GM10266 (cell line): ENCODE measurements around the gene CDKN1C.
A peak's percentile ranks its signal among the peaks of the same experiment; 100 is the strongest.

Source experiments
- DNase-seq: peaks from one replicate; pipeline ENCODE4 v3.0.0; 2012; ENCODE audit errors: extremely low spot score
- CTCF ChIP-seq: IDR thresholded peaks from 2 replicates; pipeline ENCODE4 v1.5.1; 2012; ENCODE audit warnings: mild to moderate bottlenecking, low read depth; ENCODE audit not compliant: control insufficient read depth, insufficient read depth; ENCODE audit errors: missing control alignments

Gene CDKN1C

GRCh38 chr11:2885678-2886081, at the start of gene CDKN1C:
CDKN1C (minus strand) TSS chr11:2885775; CDS start chr11:2885456, 319 bp downstream.
- DNase-seq: peak; percentile 98
- TF ChIP-seq CTCF: no peak

GRCh38 chr11:2934611-2935239, 49.1 kb upstream of the CDKN1C start:
- DNase-seq: no peak
- TF ChIP-seq CTCF: no peak

- no peak for DNase-seq
- no peak for TF ChIP-seq CTCF
Observed at GRCh38 chr11:2934021-2934550, 48.5 kb upstream of the CDKN1C start.

GRCh38 chr11:2933375-2934020, 47.9 kb upstream of the CDKN1C start:
- no peak for DNase-seq
- TF ChIP-seq CTCF: no peak

GRCh38 chr11:2932850-2933251, 47.3 kb upstream of the CDKN1C start:
- no peak for DNase-seq
- TF ChIP-seq CTCF: no peak

GRCh38 chr11:2931771-2932738, 46.5 kb upstream of the CDKN1C start:
- peak; percentile 18 for DNase-seq
- no peak for TF ChIP-seq CTCF
